ENCODE data around the gene BACH2.

BACH2 gene

DNA sequence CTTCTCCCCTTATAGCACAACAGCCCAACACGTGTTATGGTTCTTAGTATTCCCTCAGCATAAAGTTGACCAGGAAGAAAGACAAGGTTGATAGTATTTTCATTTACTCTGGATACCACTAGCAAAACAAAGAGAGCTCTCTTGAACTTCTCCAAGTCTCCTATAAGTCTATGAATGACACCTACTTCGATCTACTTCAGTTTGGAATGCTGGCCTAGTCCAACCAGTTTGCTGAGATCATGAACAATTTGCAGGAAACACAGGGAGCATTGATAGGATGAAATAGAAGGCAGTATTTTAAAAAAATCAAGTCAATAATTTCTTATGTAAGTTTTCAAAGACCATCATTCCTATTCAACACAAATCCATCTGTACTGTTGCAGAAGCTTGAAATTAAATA is 308.8 kb downstream of the BACH2 start:
- no peak for TF ChIP-seq CTCF (IDR thresholded peaks at IDR 0.05; ENCODE audit: low read depth, low read length, missing control alignments)
- DNase-seq (ENCODE audit: low read depth): no peak
- no peak overlapping the region for H3K4me3 ChIP-seq (ENCODE audit: low read depth, low read length)

- DNase-seq (ENCODE audit: low read depth): no peak
- no peak for TF ChIP-seq CTCF (IDR thresholded peaks at IDR 0.05; ENCODE audit: low read depth, low read length, missing control alignments)
- H3K4me3 ChIP-seq (ENCODE audit: low read depth, low read length): no peak overlapping the region
Measured at GRCh38 chr6:89987140-89987539, 309.5 kb downstream of the BACH2 start.

DNA sequence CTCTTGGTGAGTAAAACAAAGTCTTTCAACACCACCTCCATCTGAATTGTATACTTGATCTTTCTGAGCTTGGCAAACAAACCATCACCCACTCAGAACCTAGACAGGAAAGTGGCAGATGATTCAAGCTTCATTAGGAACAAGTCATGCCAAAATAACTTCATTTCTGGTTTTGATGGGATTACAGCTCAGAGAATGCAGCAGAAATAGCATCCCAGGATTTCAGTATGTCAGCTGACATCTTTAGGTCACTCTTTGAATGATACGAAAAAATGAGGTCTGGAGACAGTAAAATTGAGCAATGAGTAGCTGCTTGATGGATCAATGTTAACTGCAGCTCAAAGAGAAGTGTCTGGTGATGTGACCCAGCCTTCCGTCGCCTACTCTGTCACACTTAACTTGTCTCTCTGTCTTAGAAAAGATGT is 310.0 kb downstream of the BACH2 start:
- no peak overlapping the region for H3K4me3 ChIP-seq (ENCODE audit: low read depth, low read length)
- no peak for TF ChIP-seq CTCF (IDR thresholded peaks at IDR 0.05; ENCODE audit: low read depth, low read length, missing control alignments)
- no peak for DNase-seq (ENCODE audit: low read depth)

DNA sequence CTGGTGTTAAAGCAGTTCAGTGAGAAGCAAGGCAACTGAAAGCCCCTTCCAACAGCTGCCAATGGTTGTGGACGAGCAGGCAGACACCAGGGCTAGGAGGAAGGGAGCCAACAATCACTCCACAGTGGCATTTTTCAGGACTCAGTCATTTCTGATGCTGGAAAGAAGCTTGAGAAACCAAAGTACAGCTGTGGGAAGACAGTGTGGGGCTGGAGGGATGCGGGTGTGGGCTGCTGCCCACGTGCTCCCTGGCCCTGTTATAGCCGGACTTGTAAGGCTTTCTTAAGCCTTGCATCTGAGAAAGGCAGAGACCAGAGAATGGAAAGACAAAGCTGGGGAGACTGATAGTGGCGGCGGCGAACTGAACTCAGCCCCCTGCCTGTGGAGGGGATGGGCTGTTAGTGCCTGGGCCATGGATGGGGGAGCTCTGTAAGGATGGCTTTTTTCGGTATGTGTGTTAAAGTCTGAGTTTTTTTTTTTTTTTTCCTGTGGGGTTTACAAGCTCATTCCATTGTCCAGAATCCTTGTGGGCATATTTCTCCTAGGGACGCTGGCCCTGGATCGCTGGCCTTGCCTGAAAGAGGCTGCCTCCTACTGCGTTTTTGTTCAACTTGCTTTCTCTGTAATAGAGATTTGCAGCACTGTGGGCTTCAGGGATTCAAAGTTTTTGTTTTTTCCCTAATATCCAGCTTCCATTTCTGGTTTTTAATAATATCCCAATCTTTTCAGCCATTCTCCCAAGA is 310.7 kb downstream of the BACH2 start:
- TF ChIP-seq CTCF (IDR thresholded peaks at IDR 0.05; ENCODE audit: low read depth, low read length, missing control alignments): no peak
- H3K4me3 ChIP-seq (ENCODE audit: low read depth, low read length): no peak overlapping the region
- no peak for DNase-seq (ENCODE audit: low read depth)

DNA sequence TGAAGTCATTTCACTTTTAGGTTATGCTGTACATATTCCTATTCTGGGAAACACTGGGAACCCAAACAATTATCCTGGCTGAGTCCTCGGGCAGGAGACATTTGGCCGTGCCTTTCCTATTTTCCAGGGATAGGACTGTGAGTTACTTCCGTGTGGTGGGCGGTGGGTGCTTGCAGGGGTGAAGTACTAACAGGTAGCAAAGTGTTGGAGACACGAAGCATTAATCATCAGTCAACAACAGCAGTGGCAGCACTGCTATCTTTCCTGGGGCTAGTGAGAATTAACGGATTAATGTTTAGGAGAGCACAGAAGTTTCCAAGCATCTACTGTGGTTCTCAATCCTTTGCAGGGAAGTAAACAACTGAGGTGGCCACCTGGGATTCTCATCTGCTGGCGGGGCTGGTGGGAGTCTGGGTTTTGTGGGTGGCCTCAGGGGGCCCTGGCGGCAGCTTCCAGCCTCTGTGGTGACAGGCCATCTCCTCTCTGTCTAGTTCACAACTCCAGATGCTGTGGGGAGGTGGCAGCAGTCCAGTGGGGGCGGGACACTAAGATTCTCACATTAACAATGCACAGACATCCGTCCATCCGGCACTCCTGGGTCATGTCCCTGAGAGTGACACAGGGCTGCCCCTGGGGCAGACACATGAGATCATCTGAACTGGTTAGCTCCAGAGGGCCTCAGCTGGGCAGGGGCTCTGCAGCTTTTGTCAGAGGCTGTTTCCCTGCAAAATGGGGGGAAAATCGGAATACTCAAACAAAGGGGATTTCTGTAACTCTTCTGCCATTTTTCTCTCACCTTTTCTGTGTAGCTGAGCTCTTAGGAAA is 311.5 kb downstream of the BACH2 start:
- no peak for TF ChIP-seq CTCF (IDR thresholded peaks at IDR 0.05; ENCODE audit: low read depth, low read length, missing control alignments)
- no peak for DNase-seq (ENCODE audit: low read depth)
- no peak overlapping the region for H3K4me3 ChIP-seq (ENCODE audit: low read depth, low read length)

GRCh38 chr6:89980353-89980752 is 316.3 kb downstream of the BACH2 start:
- no peak for DNase-seq (ENCODE audit: low read depth)
- no peak for TF ChIP-seq CTCF (IDR thresholded peaks at IDR 0.05; ENCODE audit: low read depth, low read length, missing control alignments)
- H3K4me3 ChIP-seq (ENCODE audit: low read depth, low read length): no peak overlapping the region
